ENCODE results near the gene MUC22.

DNA sequence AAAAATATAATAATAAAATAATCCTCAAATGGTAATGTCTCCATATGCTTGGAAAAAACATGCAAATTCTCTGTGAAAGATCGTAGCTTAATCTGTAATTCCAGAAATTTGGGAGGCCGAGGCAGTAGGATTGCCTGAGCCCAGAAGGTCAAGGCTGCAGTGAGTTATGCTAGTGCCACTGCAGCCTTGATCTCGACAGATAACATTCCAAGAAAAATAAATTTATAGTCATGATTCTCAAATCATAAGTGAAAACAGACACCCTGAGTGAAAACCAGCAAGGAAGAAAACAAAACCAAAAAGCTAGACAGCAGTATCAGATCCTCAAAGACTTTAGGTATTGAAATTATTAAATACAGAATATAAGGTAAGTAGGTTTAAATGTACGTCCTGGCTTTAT is 30.6 kb upstream of the MUC22 start:
- TF ChIP-seq, protein P1, sequence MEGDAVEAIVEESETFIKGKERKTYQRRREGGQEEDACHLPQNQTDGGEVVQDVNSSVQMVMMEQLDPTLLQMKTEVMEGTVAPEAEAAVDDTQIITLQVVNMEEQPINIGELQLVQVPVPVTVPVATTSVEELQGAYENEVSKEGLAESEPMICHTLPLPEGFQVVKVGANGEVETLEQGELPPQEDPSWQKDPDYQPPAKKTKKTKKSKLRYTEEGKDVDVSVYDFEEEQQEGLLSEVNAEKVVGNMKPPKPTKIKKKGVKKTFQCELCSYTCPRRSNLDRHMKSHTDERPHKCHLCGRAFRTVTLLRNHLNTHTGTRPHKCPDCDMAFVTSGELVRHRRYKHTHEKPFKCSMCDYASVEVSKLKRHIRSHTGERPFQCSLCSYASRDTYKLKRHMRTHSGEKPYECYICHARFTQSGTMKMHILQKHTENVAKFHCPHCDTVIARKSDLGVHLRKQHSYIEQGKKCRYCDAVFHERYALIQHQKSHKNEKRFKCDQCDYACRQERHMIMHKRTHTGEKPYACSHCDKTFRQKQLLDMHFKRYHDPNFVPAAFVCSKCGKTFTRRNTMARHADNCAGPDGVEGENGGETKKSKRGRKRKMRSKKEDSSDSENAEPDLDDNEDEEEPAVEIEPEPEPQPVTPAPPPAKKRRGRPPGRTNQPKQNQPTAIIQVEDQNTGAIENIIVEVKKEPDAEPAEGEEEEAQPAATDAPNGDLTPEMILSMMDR (IDR thresholded peaks at IDR 0.05), result no peak
- no peak for TF ChIP-seq POLR2A (IDR thresholded peaks at IDR 0.05)
